Stimulated activated CD4-positive, alpha-beta T cell treated with anti-CD3 and anti-CD28 coated beads, Interleukin-15, amount 100 ng/mL, for 48 hours (primary cell): ENCODE results near the gene PGAM2.
A peak's percentile ranks its signal among the peaks of the same experiment; 100 is the strongest.
"Not testable (repeated sequence)": the region's sequence is repeated elsewhere in the genome, so short reads cannot be mapped to it uniquely, and the experiment has no call there.

ENCODE experiments used
- DNase-seq, 2 donors: peaks; one replicate each; pipeline ENCODE4 v3.0.0-alpha.2; 2020; ENCODE audit warnings: low read depth in 2 of 2

The PGAM2 gene

GRCh38 chr7:44031319-44031718, 34.0 kb downstream of the PGAM2 start:
- not testable (repeated sequence) for DNase-seq

GRCh38 chr7:44030029-44030428, 35.3 kb downstream of the PGAM2 start:
- DNase-seq = not testable (repeated sequence)

- not testable (repeated sequence) for DNase-seq
These were observed 35.9 kb downstream of the PGAM2 start for GRCh38 chr7:44029433-44029832.

GRCh38 chr7:44022796-44023467, 42.4 kb downstream of the PGAM2 start:
- DNase-seq = not testable (repeated sequence)

GRCh38 chr7:44022069-44022468, 43.3 kb downstream of the PGAM2 start:
- DNase-seq = not testable (repeated sequence)

GRCh38 chr7:44019825-44020224, 45.5 kb downstream of the PGAM2 start:
- DNase-seq = not testable (repeated sequence)

- peak; percentile 98 to 99 for DNase-seq
These were observed 46.2 kb downstream of the PGAM2 start for GRCh38 chr7:44018857-44019807.

GRCh38 chr7:44015090-44015489, 50.3 kb downstream of the PGAM2 start:
- DNase-seq = not testable (repeated sequence)
